HepG2 (cell line): ENCODE results near the gene ZNF281. TPM values are rescaled to one million over a fixed set of nuclear protein-coding genes. Genes with fewer than 3 reads are reported as not detected.

ENCODE experiments used
- AHR ChIP-seq: IDR thresholded peaks from 2 replicates; pipeline ENCODE4 v1.6.1; 2018; ENCODE audit warnings: missing genetic modification reagents, missing compliant biosample characterization
- BCL6 ChIP-seq: IDR thresholded peaks from 2 replicates; pipeline ENCODE4 v1.6.1; 2016; ENCODE audit warnings: missing genetic modification reagents, missing compliant biosample characterization
- EP300 ChIP-seq, 3 experiments: sonication (generic) in 1 of 3; formaldehyde crosslinking in 1 of 3; IDR thresholded peaks; 2 replicates each; pipeline versions ENCODE4 v1.5.1 to v1.6.1; 2011 to 2020; ENCODE audit warnings: low read depth in 2 of 3, low read length in 2 of 3, borderline replicate concordance in 1 of 3, improper control_type of control experiment in 1 of 3, mild to moderate bottlenecking in 1 of 3, missing genetic modification reagents in 1 of 3, moderate library complexity in 1 of 3
- GABPB1 ChIP-seq: IDR thresholded peaks from 2 replicates; pipeline ENCODE4 v1.6.1; 2016; ENCODE audit warnings: mild to moderate bottlenecking, missing genetic modification reagents, moderate library complexity, missing compliant biosample characterization
- GPN1 ChIP-seq: sonication (generic); formaldehyde crosslinking; IDR thresholded peaks from 2 replicates; pipeline ENCODE4 v1.5.1; 2020; ENCODE audit warnings: missing genetic modification reagents, borderline replicate concordance
- HDAC1 ChIP-seq: sonication (generic); formaldehyde crosslinking; IDR thresholded peaks from 2 replicates; pipeline ENCODE4 v1.5.1; 2020; ENCODE audit warnings: mild to moderate bottlenecking, missing genetic modification reagents
- MED1 ChIP-seq: sonication (generic); formaldehyde crosslinking; IDR thresholded peaks from 2 replicates; pipeline ENCODE4 v1.4.0; 2020; ENCODE audit warnings: missing genetic modification reagents
- MEF2D ChIP-seq: sonication (generic); formaldehyde crosslinking; IDR thresholded peaks from 2 replicates; pipeline ENCODE4 v1.5.1; 2020; ENCODE audit warnings: mild to moderate bottlenecking, missing genetic modification reagents
- NPAS2 ChIP-seq: sonication (generic); formaldehyde crosslinking; IDR thresholded peaks from 2 replicates; pipeline ENCODE4 v1.8.0; 2022; ENCODE audit warnings: mild to moderate bottlenecking, missing genetic modification reagents, borderline replicate concordance
- RXRB ChIP-seq: IDR thresholded peaks from 2 replicates; pipeline ENCODE4 v1.6.1; 2016; ENCODE audit warnings: borderline replicate concordance, missing genetic modification reagents, missing compliant biosample characterization
- ZNF530 ChIP-seq: sonication (generic); formaldehyde crosslinking; IDR thresholded peaks from 2 replicates; pipeline ENCODE4 v1.5.0; 2020; ENCODE audit warnings: low read depth, mild to moderate bottlenecking, missing genetic modification reagents
- ZNF550 ChIP-seq: sonication (generic); formaldehyde crosslinking; IDR thresholded peaks from 2 replicates; pipeline ENCODE4 v1.4.0; 2020; ENCODE audit warnings: mild to moderate bottlenecking, missing genetic modification reagents, borderline replicate concordance
- ZNF569 ChIP-seq: sonication (generic); formaldehyde crosslinking; IDR thresholded peaks from 2 replicates; pipeline ENCODE4 v1.5.0; 2020; ENCODE audit warnings: mild to moderate bottlenecking, missing genetic modification reagents, moderate library complexity, borderline replicate concordance
- ZNF644 ChIP-seq: IDR thresholded peaks from 2 replicates; pipeline ENCODE4 v1.6.1; 2016; ENCODE audit warnings: low read depth
- ZNF709 ChIP-seq: sonication (generic); formaldehyde crosslinking; IDR thresholded peaks from 2 replicates; pipeline ENCODE4 v1.5.0; 2020; ENCODE audit warnings: mild to moderate bottlenecking, missing genetic modification reagents
- ZNF775 ChIP-seq: sonication (generic); formaldehyde crosslinking; IDR thresholded peaks from 2 replicates; pipeline ENCODE4 v1.4.0; 2020; ENCODE audit warnings: missing genetic modification reagents, mild to moderate bottlenecking, moderate library complexity, borderline replicate concordance
- ZNF841 ChIP-seq: sonication (generic); formaldehyde crosslinking; IDR thresholded peaks from 2 replicates; pipeline ENCODE4 v1.8.1; 2023; ENCODE audit warnings: missing genetic modification reagents, borderline replicate concordance
- polyA plus RNA-seq, 8 experiments: library from polyadenylated mRNA; depleted of rRNA in 3 of 8; stranded (reverse) in 7 of 8; unstranded in 1 of 8; fragments of >200 nt; fragmentation: Illumina TruSeq in 4 of 8; extraction: Trizol in 4 of 8; gene quantifications; 2 replicates each; pipeline versions ENCODE4 v1.2.1 to v1.2.3, GENCODE V29; 2011 to 2016; ENCODE audit warnings: low read depth in 4 of 8, missing spikeins in 1 of 8, mixed read lengths in 1 of 8; ENCODE audit not compliant: insufficient read depth in 1 of 8
- total RNA-seq, 5 experiments: library from RNA; depleted of rRNA; stranded (reverse); fragments of >200 nt; fragmentation: Illumina TruSeq; extraction: Trizol; gene quantifications; 2 replicates each; pipeline ENCODE4 v1.2.3, GENCODE V29; 2016; ENCODE audit warnings: low read depth in 1 of 5
- TF ChIP-seq, protein P1 (sequence below): sonication (generic); formaldehyde crosslinking; IDR thresholded peaks from 2 replicates; pipeline ENCODE4 v1.9.0; 2022; ENCODE audit warnings: low read depth, missing genetic modification reagents
- TF ChIP-seq, protein P2 (sequence below): sonication (generic); formaldehyde crosslinking; IDR thresholded peaks from 2 replicates; pipeline ENCODE4 v1.8.1; 2023; ENCODE audit warnings: mild to moderate bottlenecking, missing genetic modification reagents

Gene ZNF281
- total and polyA plus RNA-seq, 2 of the 13 experiments (the other 11 are each of a cell fraction or from before 2014, with no cell fraction given), result 7.7 to 20.6 TPM

DNA sequence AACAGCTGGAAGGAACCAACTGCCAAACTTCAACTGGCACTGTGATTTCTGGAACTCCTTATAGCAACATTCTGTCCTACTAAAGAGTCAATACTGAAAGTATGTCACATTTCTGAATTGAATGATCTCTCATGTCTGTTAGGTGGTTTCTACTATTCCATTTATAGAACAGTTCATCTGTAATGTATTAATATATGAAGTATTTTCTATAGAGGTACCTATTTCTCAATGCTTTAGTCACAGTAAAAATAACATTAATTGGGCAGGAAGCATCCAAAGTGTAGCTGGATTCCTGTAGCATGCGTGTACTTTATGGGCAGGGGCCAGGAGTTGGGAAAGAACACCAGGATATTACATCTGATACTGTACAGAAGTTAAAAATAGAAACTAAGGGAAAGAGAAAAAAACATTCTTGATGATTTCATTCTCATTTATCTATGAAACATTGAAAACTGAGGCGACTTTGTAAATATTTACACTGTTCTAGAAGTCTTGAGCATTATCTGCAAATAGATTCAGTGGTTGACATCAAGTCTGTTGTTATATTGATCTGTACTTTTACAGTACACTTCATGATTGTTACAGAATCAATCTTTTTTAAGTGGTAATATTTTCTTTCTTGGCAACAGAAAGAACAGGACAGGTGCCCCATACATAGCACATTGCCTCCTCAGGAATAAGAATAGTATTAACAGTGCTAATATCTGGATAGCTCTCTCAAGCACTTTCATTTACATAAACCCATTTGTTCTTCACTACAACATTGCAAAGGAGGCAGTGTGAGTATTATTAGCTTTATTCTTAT, 6.2 kb upstream of the ZNF281 start (continued):
- TF ChIP-seq GABPB1 (CRISPR knock-in tag) (peak; percentile 31; the same call in 1 of the 2 replicates), ZNF709 (no peak), MEF2D (CRISPR knock-in tag) (peak; percentile 85), ZNF550 (CRISPR knock-in tag) (no peak), ZNF841 (no peak), NPAS2 (CRISPR knock-in tag) (no peak), RXRB (CRISPR knock-in tag) (peak; percentile 35; the same call in 1 of the 2 replicates), MED1 (CRISPR knock-in tag) (no peak), HDAC1 (CRISPR knock-in tag) (no peak), EP300 (IDR thresholded peaks at IDR 0.05; ENCODE audit: low read depth in 2 of 2, low read length in 2 of 2) (peak in 1 of 2 experiments; percentile 75; a peak in 1 of 4 replicates), EP300 (CRISPR knock-in tag; IDR thresholded peaks at IDR 0.05; ENCODE audit: borderline replicate concordance) (no peak; the same call in 1 of the 2 replicates), ZNF530 (CRISPR knock-in tag) (no peak), BCL6 (no peak), AHR (CRISPR knock-in tag) (no peak), ZNF644 (CRISPR knock-in tag) (no peak), ZNF775 (CRISPR knock-in tag) (no peak), GPN1 (no peak), ZNF569 (CRISPR knock-in tag) (no peak)
- TF ChIP-seq, protein P1, sequence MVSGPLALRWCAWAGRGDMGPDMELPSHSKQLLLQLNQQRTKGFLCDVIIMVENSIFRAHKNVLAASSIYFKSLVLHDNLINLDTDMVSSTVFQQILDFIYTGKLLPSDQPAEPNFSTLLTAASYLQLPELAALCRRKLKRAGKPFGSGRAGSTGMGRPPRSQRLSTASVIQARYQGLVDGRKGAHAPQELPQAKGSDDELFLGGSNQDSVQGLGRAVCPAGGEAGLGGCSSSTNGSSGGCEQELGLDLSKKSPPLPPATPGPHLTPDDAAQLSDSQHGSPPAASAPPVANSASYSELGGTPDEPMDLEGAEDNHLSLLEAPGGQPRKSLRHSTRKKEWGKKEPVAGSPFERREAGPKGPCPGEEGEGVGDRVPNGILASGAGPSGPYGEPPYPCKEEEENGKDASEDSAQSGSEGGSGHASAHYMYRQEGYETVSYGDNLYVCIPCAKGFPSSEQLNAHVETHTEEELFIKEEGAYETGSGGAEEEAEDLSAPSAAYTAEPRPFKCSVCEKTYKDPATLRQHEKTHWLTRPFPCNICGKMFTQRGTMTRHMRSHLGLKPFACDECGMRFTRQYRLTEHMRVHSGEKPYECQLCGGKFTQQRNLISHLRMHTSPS (CRISPR knock-in tag), result no peak
- TF ChIP-seq, protein P2, sequence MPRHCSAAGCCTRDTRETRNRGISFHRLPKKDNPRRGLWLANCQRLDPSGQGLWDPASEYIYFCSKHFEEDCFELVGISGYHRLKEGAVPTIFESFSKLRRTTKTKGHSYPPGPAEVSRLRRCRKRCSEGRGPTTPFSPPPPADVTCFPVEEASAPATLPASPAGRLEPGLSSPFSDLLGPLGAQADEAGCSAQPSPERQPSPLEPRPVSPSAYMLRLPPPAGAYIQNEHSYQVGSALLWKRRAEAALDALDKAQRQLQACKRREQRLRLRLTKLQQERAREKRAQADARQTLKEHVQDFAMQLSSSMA (CRISPR knock-in tag), result no peak
